GM21825 (cell line): ENCODE measurements around the gene TOB1.
A peak's percentile ranks its signal among the peaks of the same experiment; 100 is the strongest.

Experiments used
- ATAC-seq: cut with Tn5 transposase; IDR thresholded peaks from one replicate; pipeline ENCODE4 v1.9.1; 2021; ENCODE audit warnings: mild to moderate bottlenecking, moderate library complexity; ENCODE audit not compliant: unreplicated experiment

Gene TOB1, protein sequence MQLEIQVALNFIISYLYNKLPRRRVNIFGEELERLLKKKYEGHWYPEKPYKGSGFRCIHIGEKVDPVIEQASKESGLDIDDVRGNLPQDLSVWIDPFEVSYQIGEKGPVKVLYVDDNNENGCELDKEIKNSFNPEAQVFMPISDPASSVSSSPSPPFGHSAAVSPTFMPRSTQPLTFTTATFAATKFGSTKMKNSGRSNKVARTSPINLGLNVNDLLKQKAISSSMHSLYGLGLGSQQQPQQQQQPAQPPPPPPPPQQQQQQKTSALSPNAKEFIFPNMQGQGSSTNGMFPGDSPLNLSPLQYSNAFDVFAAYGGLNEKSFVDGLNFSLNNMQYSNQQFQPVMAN

GRCh38 chr17:50866261-50866949, at the start of gene TOB1:
TOB1 (minus strand) TSS chr17:50866354; CDS start chr17:50864017, 2,337 bp downstream.
- peak; percentile 70 for ATAC-seq

GRCh38 chr17:50914505-50915063, 48.4 kb upstream of the TOB1 start:
- no peak for ATAC-seq

DNA sequence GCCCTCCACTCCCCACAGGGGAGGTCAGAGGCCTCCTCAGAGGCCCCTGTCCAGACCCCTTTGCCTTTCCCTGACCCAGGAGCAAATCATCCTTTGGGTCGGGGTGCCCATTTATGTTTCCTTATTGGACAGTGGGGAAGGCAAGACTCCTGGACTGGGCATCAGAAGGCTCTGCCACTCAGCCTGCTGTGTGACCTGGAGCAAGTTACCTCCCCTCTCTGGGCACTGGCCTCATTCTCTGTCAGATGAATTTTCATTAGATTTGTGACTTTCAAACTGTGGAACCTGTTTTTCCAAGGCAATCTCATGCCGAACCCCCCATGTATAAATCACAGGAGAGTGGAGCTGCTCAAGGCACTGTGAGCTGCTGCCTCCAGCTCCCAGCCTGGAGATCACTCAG, 47.0 kb upstream of the TOB1 start:
- ATAC-seq = no peak

- no peak for ATAC-seq
Measured at GRCh38 chr17:50911890-50912289, 45.7 kb upstream of the TOB1 start.

DNA sequence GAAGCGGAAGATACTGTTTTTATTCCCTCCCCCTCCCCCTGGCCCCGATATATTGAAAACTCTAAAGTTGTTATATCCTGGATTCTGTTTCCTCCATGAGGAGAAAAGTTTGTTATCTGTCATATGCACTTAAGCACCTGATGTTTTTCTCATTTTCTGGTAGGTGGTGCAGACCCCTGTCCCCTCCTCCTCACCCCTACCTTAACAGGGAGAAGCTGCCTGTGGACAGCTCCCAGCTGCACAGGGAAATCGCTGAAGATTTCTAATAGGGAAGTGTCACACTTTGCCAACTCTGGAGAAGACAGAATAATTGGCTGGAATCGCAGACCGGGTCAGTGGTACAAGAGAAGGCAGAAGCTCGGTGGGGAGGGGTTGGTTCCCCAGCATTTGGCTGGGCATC, 45.3 kb upstream of the TOB1 start:
- ATAC-seq = no peak

DNA sequence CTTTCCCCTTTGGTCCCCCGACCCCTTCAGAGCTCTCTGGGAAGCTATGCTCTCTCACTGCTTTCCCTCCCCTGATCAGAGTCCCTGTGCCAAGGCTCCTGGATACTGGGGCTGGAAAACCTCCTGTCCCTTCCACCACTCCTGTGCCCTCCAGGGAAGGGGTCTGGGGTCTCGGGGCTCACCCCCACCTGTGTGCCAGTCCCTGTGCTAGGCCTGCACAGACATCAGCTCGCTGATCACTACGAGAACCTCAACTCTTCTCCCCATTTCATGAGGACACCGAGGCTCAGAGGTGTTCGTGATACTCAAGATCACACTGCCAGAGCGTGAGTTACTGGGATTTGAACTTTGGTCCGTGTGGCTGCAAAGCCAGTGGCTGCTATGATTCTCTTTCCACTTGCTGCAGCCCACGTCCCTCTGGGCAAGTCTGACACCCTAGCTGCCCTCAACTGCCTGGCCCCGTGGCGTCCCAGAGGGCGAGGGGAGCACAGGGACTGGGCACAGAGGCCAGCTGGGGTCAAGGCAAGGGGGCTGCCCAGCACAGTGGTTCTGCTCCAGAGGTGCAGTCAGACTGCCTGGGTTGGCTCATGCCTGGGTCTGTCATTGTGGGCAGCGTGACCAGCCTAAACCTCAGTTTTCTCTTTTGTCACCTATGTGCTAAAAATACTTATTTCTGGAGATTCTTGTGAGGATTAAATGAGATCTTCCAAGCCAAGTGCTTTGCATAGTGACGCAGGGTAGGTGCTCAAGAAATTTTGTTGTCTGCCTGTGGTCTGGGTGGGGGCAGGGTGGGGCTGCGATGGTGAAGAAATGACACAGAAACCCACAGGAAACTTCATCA, 43.8 kb upstream of the TOB1 start:
- no peak for ATAC-seq

- ATAC-seq = no peak
Measured at GRCh38 chr17:50908860-50909764, 43.0 kb upstream of the TOB1 start.

GRCh38 chr17:50908140-50908859, 42.1 kb upstream of the TOB1 start:
- ATAC-seq = no peak

GRCh38 chr17:50906443-50906842, 40.3 kb upstream of the TOB1 start:
- no peak for ATAC-seq

DNA sequence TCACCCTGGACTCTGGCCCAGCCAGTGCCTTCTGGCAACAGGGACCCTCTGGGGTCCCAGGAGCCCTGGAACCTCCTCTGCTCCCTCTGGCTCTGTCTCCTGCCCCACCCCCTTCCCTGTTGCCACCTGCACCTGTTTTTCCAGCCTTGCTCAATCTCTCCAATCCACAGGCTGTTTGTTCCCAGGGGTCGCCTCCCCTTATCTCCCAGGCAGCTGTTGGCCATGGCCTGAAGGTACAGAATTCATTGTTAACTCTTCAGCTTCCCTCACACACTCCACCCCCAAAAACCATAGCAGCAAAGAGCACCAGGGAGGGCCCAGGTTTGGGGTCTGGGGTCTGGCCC, 39.3 kb upstream of the TOB1 start:
- no peak for ATAC-seq

DNA sequence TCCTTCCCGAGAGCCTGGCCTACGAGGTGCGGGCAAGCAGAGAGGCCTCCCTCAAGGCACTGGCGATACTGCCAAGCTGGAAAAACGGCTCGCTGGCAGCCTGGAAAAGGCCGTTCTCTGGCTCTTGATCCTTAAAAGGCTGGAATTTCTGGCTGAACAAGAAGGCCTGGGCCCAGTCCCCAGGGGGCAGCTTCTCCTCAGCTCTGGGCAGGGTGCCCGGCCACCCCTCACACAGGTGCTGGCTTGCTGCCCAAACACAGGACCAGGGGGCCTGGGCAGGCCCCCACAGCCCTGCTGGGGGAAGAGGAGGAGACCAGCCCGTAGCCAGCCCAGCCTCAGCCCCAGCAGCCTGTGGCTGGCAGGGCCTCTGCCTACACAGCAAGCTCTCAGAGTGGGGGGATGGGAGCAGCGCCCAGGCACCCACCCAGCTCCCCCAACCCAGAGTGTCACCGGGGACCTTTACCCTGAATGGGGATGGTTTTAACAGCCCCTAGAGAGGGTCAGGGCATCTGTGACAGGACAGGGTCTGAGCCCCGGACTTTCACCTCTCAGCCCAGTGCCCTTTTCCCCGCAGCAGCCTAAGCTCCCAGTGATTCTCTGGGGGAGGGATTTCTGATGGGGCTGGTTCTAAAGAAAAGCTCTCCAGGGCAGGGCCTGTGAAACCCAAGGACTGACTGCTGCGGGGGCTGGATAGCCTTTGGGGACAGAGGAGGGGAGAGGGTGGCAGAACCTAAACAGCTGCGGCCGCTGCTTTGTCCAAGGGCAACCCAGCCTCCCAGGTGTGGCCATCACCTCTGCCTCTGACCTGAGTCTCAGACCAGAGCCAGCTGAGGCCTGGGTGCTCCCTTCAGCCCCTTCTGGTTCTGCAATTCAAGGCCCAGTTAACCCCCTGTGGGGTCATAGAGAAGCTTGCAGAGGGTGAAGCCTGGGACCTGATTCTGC, 38.6 kb upstream of the TOB1 start:
- no peak for ATAC-seq

GRCh38 chr17:50903604-50904517, 37.7 kb upstream of the TOB1 start:
- ATAC-seq = no peak

GRCh38 chr17:50902372-50903353, 36.5 kb upstream of the TOB1 start:
- no peak for ATAC-seq

DNA sequence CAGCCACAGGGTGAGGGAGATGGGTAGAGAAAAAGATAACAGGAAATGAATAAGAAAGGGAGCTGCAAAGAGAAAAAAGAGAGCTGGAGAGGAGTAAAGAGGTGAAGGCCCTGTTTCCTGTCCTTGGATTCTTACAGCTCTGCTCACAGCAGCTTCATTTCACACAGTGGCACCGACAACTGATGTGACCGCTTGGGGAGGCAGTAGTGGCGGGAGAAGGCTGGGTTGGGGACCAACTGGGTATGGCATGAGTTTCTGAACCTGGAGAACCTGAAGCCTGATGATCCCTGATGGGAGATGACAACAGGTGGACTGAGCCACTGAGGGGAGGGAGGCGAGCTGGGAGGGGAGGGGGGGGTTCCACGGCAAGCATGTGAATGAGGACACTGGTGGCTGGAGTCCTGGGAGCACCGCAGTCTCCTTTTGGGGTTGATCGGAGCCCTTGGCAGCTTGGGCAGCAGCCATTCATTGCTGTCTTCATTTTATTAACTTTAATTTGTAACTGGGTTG, 34.3 kb upstream of the TOB1 start:
- ATAC-seq = no peak

GRCh38 chr17:50899559-50900319, 33.6 kb upstream of the TOB1 start:
- ATAC-seq = no peak
